ENCODE results near the gene WASF2.
A peak's percentile ranks its signal among the peaks of the same experiment; 100 is the strongest.

WASF2 gene

GRCh38 chr1:27381969-27382762 lies 107.8 kb downstream of the WASF2 start:
- DNase-seq (ENCODE audit: insufficient read length, low spot score) (no peak), FAIRE-seq (no peak)

- no peak for DNase-seq (ENCODE audit: insufficient read length, low spot score)
- FAIRE-seq, result no peak
Measured at GRCh38 chr1:27380766-27381733, 108.9 kb downstream of the WASF2 start.

GRCh38 chr1:27380224-27380623 lies 109.7 kb downstream of the WASF2 start:
- DNase-seq (ENCODE audit: insufficient read length, low spot score) (no peak), FAIRE-seq (no peak)

- DNase-seq (ENCODE audit: insufficient read length, low spot score), result no peak
- FAIRE-seq, result no peak
Measured at GRCh38 chr1:27379564-27380122, 110.3 kb downstream of the WASF2 start.

GRCh38 chr1:27377760-27378495 lies 112.0 kb downstream of the WASF2 start:
- FAIRE-seq, result no peak
- no peak for DNase-seq (ENCODE audit: insufficient read length, low spot score)

GRCh38 chr1:27374362-27375086 lies 115.4 kb downstream of the WASF2 start, which contains the start of gene FCN3:
Gene FCN3 (minus strand): TSS chr1:27374824. CDS start chr1:27374818, 6 bp downstream.
- FAIRE-seq, result no peak
- DNase-seq (ENCODE audit: insufficient read length, low spot score), result no peak

GRCh38 chr1:27372808-27373690 lies 116.9 kb downstream of the WASF2 start:
- no peak for DNase-seq (ENCODE audit: insufficient read length, low spot score)
- no peak for FAIRE-seq

GRCh38 chr1:27372022-27372807 lies 117.8 kb downstream of the WASF2 start:
- no peak for FAIRE-seq

GRCh38 chr1:27368869-27369582 lies 120.9 kb downstream of the WASF2 start:
- FAIRE-seq, result no peak
- DNase-seq (ENCODE audit: insufficient read length, low spot score), result no peak

More at GRCh38 chr1:27372022-27372807, 117.8 kb downstream of the WASF2 start:
- no peak for DNase-seq (ENCODE audit: insufficient read length, low spot score)

- FAIRE-seq, result no peak
Measured at GRCh38 chr1:27367160-27367650, 122.8 kb downstream of the WASF2 start.

GRCh38 chr1:27366411-27367159 lies 123.4 kb downstream of the WASF2 start, which contains the start of gene MAP3K6:
Gene MAP3K6 (minus strand): TSS chr1:27366961. CDS start chr1:27366597, 364 bp downstream.
- DNase-seq (ENCODE audit: insufficient read length, low spot score) (peak; percentile 54), FAIRE-seq (peak; percentile 4)

More at GRCh38 chr1:27367160-27367650, 122.8 kb downstream of the WASF2 start:
- no peak for DNase-seq (ENCODE audit: insufficient read length, low spot score)

- FAIRE-seq (no peak), DNase-seq (ENCODE audit: insufficient read length, low spot score) (peak; percentile 71)
Measured at GRCh38 chr1:27366113-27366410, 123.9 kb downstream of the WASF2 start.

GRCh38 chr1:27365372-27366112 lies 124.4 kb downstream of the WASF2 start:
- DNase-seq (ENCODE audit: insufficient read length, low spot score) (peak; percentile 98), FAIRE-seq (peak; percentile 96)

GRCh38 chr1:27364696-27365371 lies 125.1 kb downstream of the WASF2 start:
- DNase-seq (ENCODE audit: insufficient read length, low spot score) (no peak), FAIRE-seq (no peak)

Data from GM19239 (cell line).